HG03378 (cell line): ENCODE measurements around the gene RHCE.
A peak's percentile ranks its signal among the peaks of the same experiment; 100 is the strongest.
"Not testable (repeated sequence)": the region's sequence is repeated elsewhere in the genome, so short reads cannot be mapped to it uniquely, and the experiment has no call there.

Source experiments
- ATAC-seq: cut with Tn5 transposase; IDR thresholded peaks from one replicate; pipeline ENCODE4 v1.9.1; 2021; ENCODE audit warnings: mild to moderate bottlenecking, moderate library complexity; ENCODE audit not compliant: unreplicated experiment

The RHCE gene

GRCh38 chr1:25433389-25434186, 13.0 kb upstream of the RHCE start:
- no peak for ATAC-seq

DNA sequence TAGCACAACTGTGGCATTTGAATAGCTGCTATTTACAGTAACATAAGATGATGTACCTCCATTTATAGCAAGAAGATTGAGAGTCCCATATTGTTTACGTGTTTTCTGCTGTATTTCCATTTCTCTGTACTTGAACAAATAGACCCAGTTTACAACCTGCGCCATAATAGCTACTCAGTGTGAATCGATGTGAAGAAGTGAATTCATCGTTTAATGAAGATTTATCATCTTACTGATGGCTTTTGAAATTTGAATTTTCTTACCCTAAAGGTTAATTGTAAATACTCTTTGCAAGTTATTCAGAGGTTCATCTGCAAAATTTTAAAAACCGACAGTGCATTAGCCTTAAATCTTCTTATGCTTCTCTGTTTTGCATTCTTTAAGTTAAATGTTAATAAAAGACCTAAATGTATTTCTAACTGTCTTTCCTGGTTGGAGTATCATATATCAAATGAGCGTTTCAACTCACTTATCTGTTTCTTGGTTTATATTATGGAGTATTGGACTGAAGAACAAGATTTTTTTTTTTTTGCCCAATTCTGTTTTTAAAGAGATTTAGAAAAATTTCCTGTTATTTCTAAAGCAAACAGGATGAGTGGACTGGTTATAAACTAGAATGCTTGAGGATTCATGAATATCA, 12.2 kb upstream of the RHCE start:
- ATAC-seq = no peak

GRCh38 chr1:25431955-25432719, 11.5 kb upstream of the RHCE start:
- no peak for ATAC-seq

- ATAC-seq = peak; percentile 1
Observed at GRCh38 chr1:25430967-25431881, 10.6 kb upstream of the RHCE start.

- peak; percentile 82 for ATAC-seq
Observed at GRCh38 chr1:25430073-25430966, 9.7 kb upstream of the RHCE start, which contains the start of gene MACO1. Gene MACO1 (plus strand): TSS chr1:25430897. CDS start chr1:25431099, 202 bp downstream.

DNA sequence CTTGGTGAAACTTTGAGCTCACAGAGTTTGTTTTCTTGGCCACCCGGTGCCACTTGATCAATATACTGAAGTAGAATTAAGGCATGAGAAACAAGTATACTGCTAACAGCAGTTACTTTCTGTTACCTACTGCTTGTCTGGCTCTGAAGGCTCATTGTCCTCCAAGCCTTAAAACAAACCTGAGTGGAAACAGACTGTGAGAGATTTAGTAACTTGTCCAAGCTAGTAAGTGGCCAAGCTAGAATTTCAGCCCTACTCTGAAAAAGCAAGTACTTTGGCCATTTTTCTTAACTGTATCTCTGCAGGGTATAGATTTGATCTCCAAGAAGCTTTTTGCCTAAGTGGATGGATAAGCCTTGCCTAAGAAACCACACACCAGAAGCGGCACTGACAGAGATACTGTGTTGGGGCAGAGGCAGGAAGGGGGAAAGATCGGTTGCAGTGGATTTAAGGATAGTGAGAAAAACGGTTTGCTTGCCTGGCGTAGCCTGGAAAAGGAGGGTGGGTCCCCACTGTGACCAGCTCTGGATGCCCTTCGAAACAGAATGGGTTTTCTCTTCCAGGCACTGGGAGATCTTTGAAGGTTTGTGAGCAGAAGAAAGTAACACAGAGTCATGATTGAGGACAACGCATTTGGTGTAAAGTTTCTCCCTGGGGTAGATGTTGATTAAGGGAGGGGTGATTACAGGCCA, 8.0 kb upstream of the RHCE start:
- no peak for ATAC-seq

DNA sequence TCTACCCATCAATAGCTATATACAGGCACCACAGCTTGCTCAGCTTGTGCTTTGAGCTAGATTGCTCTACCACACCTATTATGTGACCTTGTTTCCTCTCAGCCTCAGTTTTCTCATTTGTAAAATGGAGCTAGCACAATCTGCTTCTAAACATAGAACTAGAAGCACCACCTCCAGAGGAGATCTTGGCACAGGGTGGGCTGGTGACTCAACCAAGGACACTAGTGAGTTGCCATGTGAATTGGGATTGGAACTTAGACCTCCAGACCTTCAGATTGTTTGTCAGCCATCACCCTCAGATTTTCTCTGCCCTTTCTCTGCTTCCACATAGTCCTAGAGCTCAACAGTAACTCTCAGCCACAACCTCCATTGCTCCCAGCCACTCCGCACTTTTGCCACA, 7.1 kb upstream of the RHCE start:
- ATAC-seq = no peak

DNA sequence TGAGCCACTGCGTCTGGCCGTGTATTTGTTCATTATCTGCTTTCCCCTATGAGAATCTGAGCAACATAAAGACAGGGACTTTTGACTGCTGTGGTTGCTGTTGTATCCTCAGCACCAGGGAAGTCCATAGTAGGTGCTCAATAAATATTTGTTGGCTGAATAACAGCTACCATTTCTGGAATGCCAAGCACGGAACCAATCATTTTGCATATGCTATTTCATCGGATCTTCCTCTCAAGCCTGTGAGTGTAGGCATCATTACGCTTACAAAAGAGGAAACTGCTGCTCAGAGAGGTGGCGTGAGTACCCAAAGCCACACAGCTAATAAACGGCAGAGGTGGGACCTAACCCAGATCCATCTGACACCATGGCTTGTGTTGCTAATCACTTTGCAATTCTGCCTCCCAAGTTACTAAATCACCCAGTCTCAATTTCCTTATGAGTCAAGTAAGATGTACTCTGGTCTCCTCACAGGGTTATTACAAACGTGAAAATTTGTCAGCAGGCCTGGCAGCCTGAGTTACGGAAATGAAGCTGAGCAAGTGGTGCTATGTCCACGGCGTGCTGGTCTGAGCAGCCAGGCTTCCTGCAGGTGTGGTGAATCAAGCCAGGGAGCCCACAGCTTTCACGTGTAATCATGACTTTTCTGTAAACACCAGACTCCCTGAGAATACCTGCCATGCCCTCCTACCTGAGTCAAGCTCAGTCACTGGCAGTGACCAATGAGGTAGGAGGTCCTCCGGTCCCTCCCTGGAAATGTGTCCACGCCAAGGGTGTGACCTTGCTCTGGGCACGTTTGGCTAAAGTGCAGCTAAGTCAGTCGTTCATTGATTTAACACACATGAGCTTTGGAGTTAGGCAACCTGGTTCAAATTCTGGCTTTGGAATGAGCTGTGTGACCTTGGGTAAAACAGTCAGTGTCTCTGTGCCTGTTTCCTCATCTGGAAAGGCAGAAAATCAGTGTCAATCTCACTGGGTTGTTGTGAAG, 4.8 kb upstream of the RHCE start:
- ATAC-seq = no peak

- not testable (repeated sequence) for ATAC-seq
Observed at GRCh38 chr1:25423206-25423605, 2.6 kb upstream of the RHCE start.

DNA sequence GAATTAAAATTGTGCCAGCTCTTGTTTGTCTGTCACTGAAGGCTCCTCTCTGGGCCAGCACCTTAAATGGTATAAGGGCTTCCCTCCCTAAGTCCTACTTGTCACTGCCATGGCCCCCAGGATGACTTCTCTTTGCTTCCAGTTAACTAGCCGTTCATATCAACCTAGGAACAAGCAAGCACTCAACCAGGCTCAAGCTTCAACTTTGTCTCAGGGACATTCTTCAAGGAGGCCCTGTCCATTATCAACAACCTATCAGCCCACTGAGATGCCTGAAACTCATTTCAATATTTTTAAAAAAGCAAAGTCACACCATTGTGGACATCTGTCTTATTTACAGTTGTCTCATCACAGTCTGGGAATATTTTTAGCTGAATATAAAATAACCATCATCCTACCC, 1.3 kb downstream of the RHCE start:
- ATAC-seq = not testable (repeated sequence)

DNA sequence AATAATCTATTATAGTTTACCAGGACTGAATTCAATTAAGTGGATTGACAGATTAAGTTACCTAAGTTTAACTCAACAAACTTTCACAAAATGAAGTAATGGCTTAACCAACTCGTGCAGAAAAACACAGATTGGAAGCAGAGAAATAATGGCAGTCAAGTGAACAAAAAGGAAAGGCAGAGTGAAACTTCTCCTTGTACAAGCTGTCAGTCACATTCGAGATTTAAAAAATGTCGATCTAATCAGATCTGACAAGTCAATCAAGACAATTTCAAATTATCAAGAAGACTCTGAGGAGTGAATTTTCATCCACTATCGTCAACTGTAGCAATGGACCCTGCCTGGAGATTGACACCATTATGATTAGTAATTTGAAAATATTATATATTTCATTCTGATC, 3.3 kb downstream of the RHCE start:
- not testable (repeated sequence) for ATAC-seq

DNA sequence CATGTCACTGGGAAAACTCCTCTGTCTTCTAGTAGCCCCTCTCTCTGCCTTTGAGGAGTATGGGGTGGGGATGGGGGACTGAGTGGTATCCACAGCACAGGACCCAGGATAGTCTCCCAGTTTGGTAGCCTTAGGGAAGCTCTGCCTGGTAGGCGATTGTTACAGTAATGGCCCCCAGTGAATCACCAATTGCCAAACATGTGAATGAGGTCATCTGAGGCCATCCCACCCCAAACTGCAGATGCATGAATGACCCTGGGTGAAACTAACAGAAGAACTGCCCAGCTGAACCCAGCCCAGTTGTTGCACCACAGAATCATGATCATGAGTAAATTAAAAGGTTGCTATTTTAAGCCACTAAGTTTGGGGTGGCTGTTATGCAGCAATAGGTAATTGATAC, 6.0 kb downstream of the RHCE start:
- ATAC-seq = not testable (repeated sequence)

- ATAC-seq = not testable (repeated sequence)
Observed at GRCh38 chr1:25414157-25414556, 6.5 kb downstream of the RHCE start.

- not testable (repeated sequence) for ATAC-seq
Observed at GRCh38 chr1:25412872-25413623, 7.6 kb downstream of the RHCE start.

GRCh38 chr1:25409641-25410427, 10.8 kb downstream of the RHCE start:
- not testable (repeated sequence) for ATAC-seq

- ATAC-seq = not testable (repeated sequence)
Observed at GRCh38 chr1:25405731-25406305, 14.8 kb downstream of the RHCE start.
